CD4-positive, CD25-positive, alpha-beta regulatory T cell (primary cell): Measurements from ENCODE around the gene C20orf144. TPM values are rescaled to one million over a fixed set of nuclear protein-coding genes. Genes with fewer than 3 reads are reported as not detected.

Experiments
- ATAC-seq, 2 donors: fragments of 150-1000 bp; cut with Tn5 transposase; one replicate each; pipeline ENCODE4 v1.10.0; 2021; ENCODE audit warnings: low read depth in 2 of 2, moderate number of reproducible peaks in 2 of 2, moderate library complexity in 1 of 2
- DNase-seq, 3 donors: peaks; one replicate each; pipeline versions ENCODE4 v3.0.0 to v3.0.0-alpha.2; 2012 to 2022; ENCODE audit warnings: mixed read lengths in 1 of 3
- H3K27ac ChIP-seq: one replicate; pipeline ENCODE4 v1.7.0; 2013; ENCODE audit warnings: mild to moderate bottlenecking, low read length; ENCODE audit not compliant: insufficient read depth, poor library complexity, severe bottlenecking
- H3K27me3 ChIP-seq: one replicate; pipeline ENCODE4 v1.7.0; 2013; ENCODE audit warnings: low read length; ENCODE audit not compliant: control insufficient read depth, insufficient read depth
- H3K36me3 ChIP-seq: one replicate; pipeline ENCODE4 v1.7.0; 2013; ENCODE audit warnings: mild to moderate bottlenecking, low read length, moderate library complexity; ENCODE audit not compliant: control insufficient read depth, insufficient read depth
- H3K4me1 ChIP-seq: 2 replicates; pipeline ENCODE4 v1.7.0; 2013; ENCODE audit warnings: mild to moderate bottlenecking, low read length; ENCODE audit not compliant: insufficient read depth, control insufficient read depth, poor library complexity, severe bottlenecking
- H3K4me3 ChIP-seq: one replicate; pipeline ENCODE4 v1.7.0; 2013; ENCODE audit warnings: low read depth, mild to moderate bottlenecking, low read length, moderate library complexity
- H3K9me3 ChIP-seq, 2 experiments: 1 replicate in 1 of 2; 2 replicates in 1 of 2; pipeline ENCODE4 v1.7.0; 2013; ENCODE audit warnings: low read length in 2 of 2, mild to moderate bottlenecking in 1 of 2, moderate library complexity in 1 of 2; ENCODE audit not compliant: control insufficient read depth in 2 of 2
- H3K27ac Mint-ChIP-seq, 3 donors: one replicate each; pipeline ENCODE4 v1.8.0; 2020 to 2022; ENCODE audit warnings: mild to moderate bottlenecking in 3 of 3, mixed read lengths in 3 of 3, moderate library complexity in 2 of 3
- H3K27me3 Mint-ChIP-seq: one replicate; pipeline ENCODE4 v1.8.0; 2022; ENCODE audit warnings: mild to moderate bottlenecking, mixed read lengths
- H3K36me3 Mint-ChIP-seq: one replicate; pipeline ENCODE4 v1.8.0; 2020; ENCODE audit warnings: mixed read lengths
- H3K4me1 Mint-ChIP-seq, 4 donors: one replicate each; pipeline ENCODE4 v1.8.0; 2020 to 2022; ENCODE audit warnings: mixed read lengths in 4 of 4, mild to moderate bottlenecking in 1 of 4
- H3K4me3 Mint-ChIP-seq, 4 donors: one replicate each; pipeline ENCODE4 v1.8.0; 2020 to 2022; ENCODE audit warnings: mild to moderate bottlenecking in 4 of 4, mixed read lengths in 4 of 4, moderate library complexity in 3 of 4
- H3K9me3 Mint-ChIP-seq, 7 donors: one replicate each; pipeline ENCODE4 v1.8.0; 2020 to 2022; ENCODE audit warnings: mixed read lengths in 7 of 7, mild to moderate bottlenecking in 3 of 7, moderate library complexity in 2 of 7
- polyA plus RNA-seq, 4 donors: library from polyadenylated mRNA; unstranded; fragments of 300-500 nt; fragmentation: Illumina TruSeq; gene quantifications; one replicate each; pipeline ENCODE4 v1.2.3, GENCODE V29; 2021
- total RNA-seq: library from RNA; stranded (reverse); gene quantifications from one replicate; pipeline ENCODE4 v1.2.3, GENCODE V29; 2022

The C20orf144 gene
- total and polyA plus RNA-seq, 5 donors from 2014 or later = 0.41 TPM; not detected in 4

GRCh38 chr20:33673410-33674293, 11.5 kb downstream of the C20orf144 start:
- Mint-ChIP-seq H3K4me1 (peaks cover 5 to 49% (median 14%) of the 10 kb centered on the region in 4 donors), H3K9me3 (no peaks in the 10 kb centered on the region), H3K36me3 (no peaks in the 10 kb centered on the region), H3K4me3 (peak overlapping the region; percentile 85 to 91 (median 87)), H3K27ac (peak overlapping the region; percentile 64 to 85 (median 82)), H3K27me3 (no peaks in the 10 kb centered on the region)
- peak overlapping the region; percentile 19 for H3K4me3 ChIP-seq
- peak overlapping the region; percentile 30 for H3K27ac ChIP-seq
- no peaks in the 10 kb centered on the region for H3K9me3 ChIP-seq
- H3K4me1 ChIP-seq = peaks cover 31% of the 10 kb centered on the region
- DNase-seq (no peak), ATAC-seq (no peak)
- no peaks in the 10 kb centered on the region for H3K36me3 ChIP-seq
- no peaks in the 10 kb centered on the region for H3K27me3 ChIP-seq

- Histone ChIP-seq H3K4me3 (peak within 1 kb of the TSS; percentile 48), H3K4me1 (peaks cover 40% of the 10 kb centered on the region), H3K36me3 (no peaks in the 10 kb centered on the region), H3K27ac (peak within 1 kb of the TSS; percentile 30), H3K27me3 (no peaks in the 10 kb centered on the region), H3K9me3 (no peaks in the 10 kb centered on the region)
- ATAC-seq (peak; percentile 68 to 70), DNase-seq (peak; percentile 49 to 65 (median 51))
- Mint-ChIP-seq H3K9me3 (no peaks in the 10 kb centered on the region), H3K4me1 (peaks cover 10 to 54% (median 21%) of the 10 kb centered on the region in 4 donors), H3K27me3 (no peaks in the 10 kb centered on the region), H3K4me3 (peak within 1 kb of the TSS; percentile 85 to 91 (median 87)), H3K36me3 (no peaks in the 10 kb centered on the region), H3K27ac (peak within 1 kb of the TSS; percentile 72 to 94 (median 82))
Observed at GRCh38 chr20:33674294-33675135, 12.4 kb downstream of the C20orf144 start, which contains the start of gene NECAB3. Gene NECAB3, minus strand, starts transcription at chr20:33674428. Its CDS starts 76 bp downstream, at chr20:33674352.

DNA sequence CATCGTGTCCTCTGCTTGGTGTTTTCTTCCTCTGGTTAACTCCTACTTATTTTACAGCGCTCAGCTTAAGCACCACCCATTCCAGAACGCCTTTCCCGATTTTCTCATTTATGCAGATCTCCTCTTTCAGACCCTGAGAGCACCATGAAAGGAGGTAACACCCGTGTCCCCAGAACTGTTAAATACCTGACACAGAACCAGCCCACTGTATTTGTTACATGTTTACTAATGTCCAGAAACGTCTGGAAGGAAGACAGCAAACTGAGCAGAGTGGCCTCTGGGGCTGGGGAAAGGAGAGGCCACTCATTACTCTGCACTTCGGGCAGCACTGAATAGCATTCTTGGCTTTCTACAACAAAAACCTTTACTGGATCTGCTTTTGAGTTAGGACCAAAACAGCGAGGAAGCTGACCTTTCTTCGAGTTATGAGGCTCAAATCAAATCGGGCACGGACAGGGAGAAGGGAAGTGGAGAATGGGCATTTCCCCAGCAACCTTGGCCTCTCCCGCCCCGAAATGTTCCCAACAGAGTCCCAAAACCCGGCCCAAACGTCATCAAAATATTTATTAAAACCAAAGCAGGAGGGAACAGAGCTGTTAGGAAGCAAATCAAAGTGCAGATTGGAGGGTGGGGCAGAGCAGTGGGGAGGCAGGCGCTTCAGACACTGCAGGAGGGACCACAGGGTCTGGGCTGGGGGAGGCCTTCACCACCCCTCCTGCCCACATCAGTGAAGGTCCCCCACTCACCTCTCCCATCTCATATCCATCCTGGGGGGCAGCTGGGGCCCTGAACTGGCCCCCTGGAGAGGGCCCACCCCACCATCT, 13.2 kb downstream of the C20orf144 start:
- no peaks in the 10 kb centered on the region for H3K36me3 ChIP-seq
- H3K9me3 ChIP-seq = no peaks in the 10 kb centered on the region
- no peak for DNase-seq
- Mint-ChIP-seq H3K4me3 (peak overlapping the region; percentile 84 to 88 (median 84)), H3K27me3 (no peaks in the 10 kb centered on the region), H3K4me1 (peaks cover 10 to 59% (median 23%) of the 10 kb centered on the region in 4 donors), H3K27ac (peak overlapping the region in 2 of 3 donors; percentile 72 to 94), H3K36me3 (no peaks in the 10 kb centered on the region), H3K9me3 (no peaks in the 10 kb centered on the region)
- H3K27ac ChIP-seq = peak overlapping the region; percentile 7
- H3K4me3 ChIP-seq = no peak overlapping the region
- H3K4me1 ChIP-seq = peaks cover 48% of the 10 kb centered on the region
- ATAC-seq = no peak
- H3K27me3 ChIP-seq = no peaks in the 10 kb centered on the region

- Histone ChIP-seq H3K4me3 (no peak overlapping the region), H3K4me1 (peaks cover 48% of the 10 kb centered on the region), H3K36me3 (no peaks in the 10 kb centered on the region), H3K9me3 (no peaks in the 10 kb centered on the region), H3K27me3 (no peaks in the 10 kb centered on the region), H3K27ac (no peak overlapping the region)
- ATAC-seq (no peak), DNase-seq (no peak)
- no peaks in the 10 kb centered on the region for H3K36me3 Mint-ChIP-seq
- H3K27me3 Mint-ChIP-seq = no peaks in the 10 kb centered on the region
- peaks cover 10 to 60% (median 25%) of the 10 kb centered on the region in 4 donors for H3K4me1 Mint-ChIP-seq
- H3K4me3 Mint-ChIP-seq = peak overlapping the region in 2 of 4 donors; percentile 15 to 16
- no peak overlapping the region for H3K27ac Mint-ChIP-seq
- H3K9me3 Mint-ChIP-seq = no peaks in the 10 kb centered on the region
Observed at GRCh38 chr20:33676121-33676520, 14.0 kb downstream of the C20orf144 start.

GRCh38 chr20:33676652-33677645, 14.8 kb downstream of the C20orf144 start:
- Mint-ChIP-seq H3K4me3 (peak overlapping the region in 1 of 4 donors; percentile 52), H3K36me3 (no peaks in the 10 kb centered on the region), H3K27ac (peak overlapping the region in 2 of 3 donors; percentile 32 to 55), H3K9me3 (no peaks in the 10 kb centered on the region), H3K4me1 (peaks cover 10 to 63% (median 29%) of the 10 kb centered on the region in 4 donors), H3K27me3 (no peaks in the 10 kb centered on the region)
- ATAC-seq = no peak
- no peak for DNase-seq
- peaks cover 48% of the 10 kb centered on the region for H3K4me1 ChIP-seq
- H3K27ac ChIP-seq = no peak overlapping the region
- H3K9me3 ChIP-seq = no peaks in the 10 kb centered on the region
- no peak overlapping the region for H3K4me3 ChIP-seq
- no peaks in the 10 kb centered on the region for H3K27me3 ChIP-seq
- H3K36me3 ChIP-seq = no peaks in the 10 kb centered on the region

DNA sequence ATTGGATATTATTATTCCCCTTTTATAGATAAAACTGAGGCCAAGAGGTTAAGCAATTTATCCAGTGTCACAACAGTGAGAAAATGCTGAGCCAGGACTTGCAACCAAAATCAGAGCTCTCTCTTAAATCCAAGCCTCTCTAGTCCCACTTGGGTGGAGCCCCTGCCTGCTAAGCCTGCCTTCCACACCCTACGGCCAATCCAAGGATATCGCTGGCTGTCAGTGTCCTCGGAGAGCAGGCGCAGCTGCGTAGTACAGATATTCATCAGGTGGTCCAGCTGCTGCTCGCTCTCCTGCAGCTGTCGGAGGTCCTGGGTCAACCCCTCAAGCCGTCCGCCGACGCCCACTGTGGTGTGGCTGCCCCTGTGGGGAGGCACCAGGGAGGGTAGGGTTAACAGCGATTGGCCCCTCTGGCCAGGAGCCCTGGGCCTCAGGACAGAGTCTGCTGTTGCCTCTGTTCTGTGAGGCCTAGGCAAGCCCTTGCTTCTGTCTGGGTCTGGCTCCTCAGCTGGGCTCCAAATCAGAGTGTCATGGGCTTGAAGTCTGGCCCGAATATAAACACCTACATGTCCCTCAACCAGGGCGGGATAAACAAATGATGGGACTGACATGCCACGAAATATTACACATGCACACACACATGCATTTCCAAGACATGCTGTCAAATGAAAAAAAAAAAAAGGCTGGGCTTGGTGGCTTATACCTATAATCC, 16.0 kb downstream of the C20orf144 start:
- H3K9me3 ChIP-seq = no peaks in the 10 kb centered on the region
- DNase-seq (no peak), ATAC-seq (no peak)
- Mint-ChIP-seq H3K36me3 (no peaks in the 10 kb centered on the region), H3K9me3 (no peaks in the 10 kb centered on the region), H3K27me3 (no peaks in the 10 kb centered on the region), H3K4me3 (peak overlapping the region in 3 of 4 donors; percentile 45 to 85 (median 68)), H3K4me1 (peaks cover 10 to 59% (median 27%) of the 10 kb centered on the region in 4 donors), H3K27ac (peak overlapping the region; percentile 86 to 98 (median 88))
- H3K27me3 ChIP-seq = no peaks in the 10 kb centered on the region
- H3K4me1 ChIP-seq = peaks cover 39% of the 10 kb centered on the region
- H3K36me3 ChIP-seq = no peaks in the 10 kb centered on the region
- peak overlapping the region; percentile 41 for H3K4me3 ChIP-seq
- H3K27ac ChIP-seq = peak overlapping the region; percentile 63
